ENCODE data around the gene AFMID. TPM values are rescaled to one million over a fixed set of nuclear protein-coding genes. Genes with fewer than 3 reads are reported as not detected.
A peak's percentile ranks its signal among the peaks of the same experiment; 100 is the strongest.

The AFMID gene
- total and polyA plus RNA-seq, 2 of the 13 experiments (the other 11 are each of a cell fraction or from before 2014, with no cell fraction given): 249 to 270 TPM

DNA sequence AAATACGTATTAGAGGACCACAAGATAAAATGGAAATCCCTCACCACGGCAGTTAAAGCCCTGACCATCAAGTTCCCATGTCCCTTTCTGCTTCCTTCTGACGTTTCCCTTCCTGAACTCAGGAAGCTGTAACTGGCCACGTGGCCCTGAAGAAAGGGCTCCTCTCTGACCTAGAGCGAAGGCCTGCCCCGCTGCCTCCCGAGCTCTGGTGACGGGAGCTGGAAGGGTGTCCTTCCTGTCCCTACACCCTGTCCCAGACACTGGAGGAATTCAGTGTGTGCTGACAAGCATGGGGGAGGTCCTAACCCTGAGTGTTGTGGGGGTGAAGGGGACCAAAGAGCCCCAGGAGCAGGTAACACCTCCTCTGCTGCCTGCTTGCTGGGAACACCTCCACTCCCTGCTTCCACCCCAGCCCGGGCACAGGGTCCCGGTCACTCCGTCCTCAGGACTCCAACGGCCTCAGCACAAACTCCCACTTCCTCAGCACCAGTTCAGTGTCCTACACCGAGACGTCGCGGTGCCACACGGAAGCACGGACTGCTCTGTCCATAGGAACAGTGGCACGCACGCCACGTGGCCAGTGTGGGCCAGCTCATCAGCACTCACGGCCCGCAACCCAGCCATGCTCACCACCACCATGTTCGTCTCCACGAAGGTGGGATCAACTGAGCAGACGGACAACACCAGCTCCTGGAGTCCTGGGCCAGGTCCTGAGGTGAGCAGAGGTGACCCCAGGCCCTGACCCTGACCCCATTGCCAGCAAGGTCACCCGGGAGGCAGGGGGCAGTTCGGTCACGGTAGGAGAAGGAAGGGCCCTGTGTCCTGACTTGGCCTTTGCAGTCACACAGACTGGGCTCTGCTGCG, 61.1 kb downstream of the AFMID start:
- H4K20me1 ChIP-seq (ENCODE audit: insufficient read depth, low read length): no peaks in the 10 kb centered on the region
- H3K27ac ChIP-seq (ENCODE audit: extremely low read length, insufficient read depth, low read length): no peak overlapping the region
- intact Hi-C loops (cut with micrococcal nuclease; ENCODE audit: unreplicated experiment) (loop anchor here (10.0 kb wide), 1 partner anchor 1017 kb away; no protein-coding TSS in a partner anchor), in situ Hi-C loops (cut with HindIII; ENCODE audit: extremely low pct_ligation_motif_present, low pct_unique_long_range_greater_than_20kb) (no loop called here)
- FAIRE-seq (no peak), DNase-seq (ENCODE audit: low spot score) (no peak), ATAC-seq (peak; percentile 3; the same call in 1 of the 3 replicates)
- peak overlapping the region in 1 of 3 experiments; percentile 11; a peak in 1 of 6 replicates for H3K4me3 ChIP-seq (replicated peaks in 1 of 3; ENCODE audit: insufficient read depth in 1 of 3, low read depth in 2 of 3, low read length in 3 of 3)
- no peak overlapping the region for H2AFZ ChIP-seq (ENCODE audit: low read length)
- ChIA-PET CTCF (ENCODE audit: low intra/inter-chr PET ratio, low total read pairs) (no interaction called here), POLR2A (no interaction called here)
- peak overlapping the region; percentile 32 for H3K9ac ChIP-seq (ENCODE audit: insufficient read depth, low read depth, low read length)
- WGBS (ENCODE audit: low lambda C conversion rate): 53% methylated on average over 28 of the region's 30 CpGs
- no peaks in the 10 kb centered on the region for H3K79me2 ChIP-seq (ENCODE audit: insufficient read depth, low read length)
- peaks cover 0 to 4% of the 10 kb centered on the region in 2 experiments; a peak in 1 of 5 replicates for H3K27me3 ChIP-seq (ENCODE audit: control insufficient read depth in 1 of 2, insufficient read depth in 2 of 2, low read length in 2 of 2)
- no TSS peak for BruUV-seq (replicated peaks)
- no peaks in the 10 kb centered on the region for H3K9me3 ChIP-seq (ENCODE audit: low read length)
- H3K4me2 ChIP-seq (ENCODE audit: low read depth, low read length): peak overlapping the region; percentile 25; the same call in 1 of the 2 replicates
- no peaks in the 10 kb centered on the region for H3K36me3 ChIP-seq (replicated peaks in 1 of 2; ENCODE audit: control insufficient read depth in 1 of 2, insufficient read depth in 2 of 2, low read length in 2 of 2)
- peaks cover 48% of the 10 kb centered on the region for H3K4me1 ChIP-seq (ENCODE audit: insufficient read depth, low read length)
- TF ChIP-seq, protein P1, sequence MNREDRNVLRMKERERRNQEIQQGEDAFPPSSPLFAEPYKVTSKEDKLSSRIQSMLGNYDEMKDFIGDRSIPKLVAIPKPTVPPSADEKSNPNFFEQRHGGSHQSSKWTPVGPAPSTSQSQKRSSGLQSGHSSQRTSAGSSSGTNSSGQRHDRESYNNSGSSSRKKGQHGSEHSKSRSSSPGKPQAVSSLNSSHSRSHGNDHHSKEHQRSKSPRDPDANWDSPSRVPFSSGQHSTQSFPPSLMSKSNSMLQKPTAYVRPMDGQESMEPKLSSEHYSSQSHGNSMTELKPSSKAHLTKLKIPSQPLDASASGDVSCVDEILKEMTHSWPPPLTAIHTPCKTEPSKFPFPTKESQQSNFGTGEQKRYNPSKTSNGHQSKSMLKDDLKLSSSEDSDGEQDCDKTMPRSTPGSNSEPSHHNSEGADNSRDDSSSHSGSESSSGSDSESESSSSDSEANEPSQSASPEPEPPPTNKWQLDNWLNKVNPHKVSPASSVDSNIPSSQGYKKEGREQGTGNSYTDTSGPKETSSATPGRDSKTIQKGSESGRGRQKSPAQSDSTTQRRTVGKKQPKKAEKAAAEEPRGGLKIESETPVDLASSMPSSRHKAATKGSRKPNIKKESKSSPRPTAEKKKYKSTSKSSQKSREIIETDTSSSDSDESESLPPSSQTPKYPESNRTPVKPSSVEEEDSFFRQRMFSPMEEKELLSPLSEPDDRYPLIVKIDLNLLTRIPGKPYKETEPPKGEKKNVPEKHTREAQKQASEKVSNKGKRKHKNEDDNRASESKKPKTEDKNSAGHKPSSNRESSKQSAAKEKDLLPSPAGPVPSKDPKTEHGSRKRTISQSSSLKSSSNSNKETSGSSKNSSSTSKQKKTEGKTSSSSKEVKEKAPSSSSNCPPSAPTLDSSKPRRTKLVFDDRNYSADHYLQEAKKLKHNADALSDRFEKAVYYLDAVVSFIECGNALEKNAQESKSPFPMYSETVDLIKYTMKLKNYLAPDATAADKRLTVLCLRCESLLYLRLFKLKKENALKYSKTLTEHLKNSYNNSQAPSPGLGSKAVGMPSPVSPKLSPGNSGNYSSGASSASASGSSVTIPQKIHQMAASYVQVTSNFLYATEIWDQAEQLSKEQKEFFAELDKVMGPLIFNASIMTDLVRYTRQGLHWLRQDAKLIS (CRISPR knock-in tag; IDR thresholded peaks at IDR 0.05): no peak
- TF ChIP-seq, protein P2, sequence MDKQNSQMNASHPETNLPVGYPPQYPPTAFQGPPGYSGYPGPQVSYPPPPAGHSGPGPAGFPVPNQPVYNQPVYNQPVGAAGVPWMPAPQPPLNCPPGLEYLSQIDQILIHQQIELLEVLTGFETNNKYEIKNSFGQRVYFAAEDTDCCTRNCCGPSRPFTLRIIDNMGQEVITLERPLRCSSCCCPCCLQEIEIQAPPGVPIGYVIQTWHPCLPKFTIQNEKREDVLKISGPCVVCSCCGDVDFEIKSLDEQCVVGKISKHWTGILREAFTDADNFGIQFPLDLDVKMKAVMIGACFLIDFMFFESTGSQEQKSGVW (CRISPR knock-in tag; IDR thresholded peaks at IDR 0.05; ENCODE audit: borderline replicate concordance): no peak
- TF ChIP-seq WIZ (CRISPR knock-in tag; IDR thresholded peaks at IDR 0.05): 0 out of 2 replicates have a peak, but pooled peaks have one; percentile 42
- TF ChIP-seq STAG1 (CRISPR knock-in tag; IDR thresholded peaks at IDR 0.05): no peak
- 0 out of 2 replicates have a peak, but pooled peaks have one; percentile 31 for TF ChIP-seq ZNF607 (CRISPR knock-in tag; IDR thresholded peaks at IDR 0.05; ENCODE audit: borderline replicate concordance)
- TF ChIP-seq ZMAT3 (CRISPR knock-in tag; conservative IDR thresholded peaks at IDR 0.05): no peak
- peak; percentile 79; the same call in 1 of the 2 replicates for TF ChIP-seq ZNF768 (CRISPR knock-in tag; IDR thresholded peaks at IDR 0.05)
- TF ChIP-seq ZNF839 (CRISPR knock-in tag; IDR thresholded peaks at IDR 0.05; ENCODE audit: borderline replicate concordance): no peak
- TF ChIP-seq ARNTL (CRISPR knock-in tag; IDR thresholded peaks at IDR 0.05): no peak
- TF ChIP-seq ZNF235 (CRISPR knock-in tag; IDR thresholded peaks at IDR 0.05; ENCODE audit: borderline replicate concordance): no peak
- no peak; the same call in 1 of the 2 replicates for TF ChIP-seq ZNF350 (CRISPR knock-in tag; IDR thresholded peaks at IDR 0.05; ENCODE audit: borderline replicate concordance, low read depth)
- 0 out of 2 replicates have a peak, but pooled peaks have one; percentile 44 for TF ChIP-seq MEF2D (CRISPR knock-in tag; IDR thresholded peaks at IDR 0.05)
- TF ChIP-seq, protein P3, sequence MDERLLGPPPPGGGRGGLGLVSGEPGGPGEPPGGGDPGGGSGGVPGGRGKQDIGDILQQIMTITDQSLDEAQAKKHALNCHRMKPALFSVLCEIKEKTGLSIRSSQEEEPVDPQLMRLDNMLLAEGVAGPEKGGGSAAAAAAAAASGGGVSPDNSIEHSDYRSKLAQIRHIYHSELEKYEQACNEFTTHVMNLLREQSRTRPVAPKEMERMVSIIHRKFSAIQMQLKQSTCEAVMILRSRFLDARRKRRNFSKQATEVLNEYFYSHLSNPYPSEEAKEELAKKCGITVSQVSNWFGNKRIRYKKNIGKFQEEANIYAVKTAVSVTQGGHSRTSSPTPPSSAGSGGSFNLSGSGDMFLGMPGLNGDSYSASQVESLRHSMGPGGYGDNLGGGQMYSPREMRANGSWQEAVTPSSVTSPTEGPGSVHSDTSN (CRISPR knock-in tag; IDR thresholded peaks at IDR 0.05): no peak
- TF ChIP-seq GATAD2A (CRISPR knock-in tag; IDR thresholded peaks at IDR 0.05): 0 out of 2 replicates have a peak, but pooled peaks have one; percentile 15
- TF ChIP-seq ZNF605 (CRISPR knock-in tag; IDR thresholded peaks at IDR 0.05): peak; percentile 36; the same call in 1 of the 2 replicates
- TF ChIP-seq PITX1 (CRISPR knock-in tag; IDR thresholded peaks at IDR 0.05): no peak

All from HepG2 (cell line).